NCI-H345 (cell line): ENCODE data around the gene HORMAD2.
A peak's percentile ranks its signal among the peaks of the same experiment; 100 is the strongest.
"Not testable (repeated sequence)": the region's sequence is repeated elsewhere in the genome, so short reads cannot be mapped to it uniquely, and the experiment has no call there.

Experiments
- DNase-seq: peaks from one replicate; lab custom pipeline; 2025; lab: John Stamatoyannopoulos, UW

Gene HORMAD2

DNA sequence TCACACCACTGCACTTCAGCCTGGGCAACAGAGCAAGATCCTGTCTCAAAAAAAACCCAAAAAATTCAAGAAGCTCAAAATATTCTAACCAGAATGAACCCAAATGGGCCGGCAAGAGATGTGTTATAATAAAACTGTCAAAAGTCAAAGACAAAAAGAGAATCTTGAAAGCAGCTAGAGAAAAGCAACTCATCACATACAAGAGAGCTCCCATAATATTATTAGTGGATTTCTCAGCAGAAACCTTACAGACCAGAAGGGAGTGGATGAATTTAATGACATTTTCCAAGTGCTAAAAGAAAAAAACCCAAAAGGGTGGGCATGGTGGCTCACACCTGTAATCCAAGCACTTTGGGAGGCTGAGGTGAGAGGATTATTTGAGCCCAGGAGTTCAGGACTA lies 22.9 kb upstream of the HORMAD2 start:
- DNase-seq, result no peak

DNA sequence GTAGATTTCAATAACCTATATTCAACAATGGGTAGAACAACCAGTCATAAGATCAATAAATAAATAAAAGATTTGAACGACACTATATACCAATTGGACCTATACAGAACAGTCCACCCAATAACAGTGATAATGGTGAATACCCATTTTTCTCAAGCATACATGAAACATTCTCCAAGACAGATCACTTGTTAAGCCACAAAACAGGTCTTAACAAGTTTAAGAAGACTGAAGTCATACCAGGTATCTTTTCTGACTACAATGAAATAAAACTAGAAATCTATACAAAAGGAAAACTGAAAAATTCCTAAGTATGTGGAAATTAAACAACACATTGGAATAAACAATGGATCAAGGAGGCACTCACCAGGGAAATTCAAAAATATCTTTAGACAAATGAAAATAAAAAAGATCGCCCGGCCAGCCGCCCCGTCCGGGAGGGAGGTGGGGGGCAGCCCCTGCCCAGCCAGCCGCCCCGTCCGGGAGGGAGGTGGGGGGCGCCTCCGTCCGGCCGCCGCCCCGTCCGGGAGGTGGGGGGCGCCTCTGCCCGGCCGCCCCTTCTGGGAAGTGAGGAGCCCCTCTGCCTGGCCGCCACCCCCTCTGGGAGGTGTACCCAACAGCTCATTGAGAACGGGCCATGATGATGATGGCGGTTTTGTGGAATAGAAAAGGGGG lies 20.8 kb upstream of the HORMAD2 start:
- not testable (repeated sequence) for DNase-seq

DNA sequence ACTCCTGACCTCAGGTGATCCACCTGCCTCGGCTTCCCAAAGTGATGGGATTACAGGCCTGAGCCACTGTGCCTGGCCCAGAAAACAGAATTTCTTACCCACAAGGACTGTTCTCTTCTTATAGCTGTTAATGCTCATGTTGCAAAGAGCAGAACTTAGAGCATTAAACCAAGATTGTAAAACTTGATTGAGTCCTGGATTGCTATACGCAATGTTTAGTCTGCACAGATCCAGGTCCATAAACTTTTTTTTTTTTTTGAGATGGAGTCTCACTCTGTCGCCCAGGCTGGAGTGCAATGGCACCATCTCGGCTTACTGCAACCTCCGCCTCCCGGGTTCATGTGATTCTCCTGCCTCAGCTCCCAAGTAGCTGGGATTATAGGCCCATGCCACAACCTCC lies 19.2 kb upstream of the HORMAD2 start:
- DNase-seq, result not testable (repeated sequence)

DNA sequence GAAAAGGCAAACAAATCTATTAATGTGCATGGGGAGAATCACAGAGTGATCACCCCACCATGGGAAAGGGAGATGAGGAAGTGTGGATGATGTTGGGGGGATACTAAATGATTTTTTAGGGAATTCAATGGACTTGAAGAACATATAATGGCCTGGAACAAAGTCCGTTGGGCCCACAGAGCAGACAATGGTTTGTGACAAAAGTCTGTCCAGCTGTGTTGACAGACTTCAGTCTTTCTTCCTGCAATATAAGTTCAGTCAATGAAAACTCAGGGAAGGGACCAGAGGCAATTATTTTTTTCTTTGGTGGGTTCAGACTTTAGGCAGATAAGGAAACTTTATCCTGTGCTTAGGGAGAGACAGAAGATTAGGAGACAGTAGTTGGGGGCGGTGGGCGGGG lies 18.0 kb upstream of the HORMAD2 start:
- DNase-seq, result no peak

DNA sequence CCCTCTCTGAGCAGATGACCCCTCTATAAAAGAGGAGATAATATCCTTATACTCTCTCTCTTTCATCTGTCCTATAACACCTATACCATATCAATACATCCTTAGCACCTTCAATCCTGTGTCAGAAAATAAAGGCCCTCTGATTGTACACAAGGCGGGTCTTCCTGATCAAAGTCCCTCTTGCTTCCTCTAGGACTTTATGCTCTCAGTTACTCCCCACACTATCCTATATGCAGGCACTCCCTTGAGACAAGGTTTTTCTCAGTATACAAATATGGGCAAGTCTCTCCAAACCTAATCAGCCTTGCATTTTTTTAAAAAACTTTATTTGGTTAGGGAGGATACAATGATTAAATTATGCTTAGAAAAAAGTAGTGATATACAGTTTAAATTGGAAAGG lies 17.3 kb upstream of the HORMAD2 start:
- DNase-seq, result no peak

DNA sequence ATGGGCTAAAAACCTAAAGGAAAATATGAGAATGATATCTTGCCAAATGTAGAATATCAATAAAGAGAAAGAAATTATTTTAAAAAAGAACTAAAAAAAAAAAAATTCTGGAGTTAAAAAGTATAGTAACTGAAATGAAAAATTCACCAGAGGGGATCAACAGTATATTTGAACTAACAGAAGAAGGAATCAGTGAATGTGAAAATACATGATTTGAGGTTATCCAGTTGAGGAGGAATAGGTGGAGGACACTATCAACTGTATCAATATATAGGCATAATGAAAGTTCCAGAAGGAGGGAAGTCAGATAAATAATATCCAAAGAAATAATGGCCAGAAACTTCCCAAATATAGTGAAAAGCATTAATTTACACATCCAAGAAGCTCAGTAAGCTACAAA lies 16.1 kb upstream of the HORMAD2 start:
- no peak for DNase-seq

DNA sequence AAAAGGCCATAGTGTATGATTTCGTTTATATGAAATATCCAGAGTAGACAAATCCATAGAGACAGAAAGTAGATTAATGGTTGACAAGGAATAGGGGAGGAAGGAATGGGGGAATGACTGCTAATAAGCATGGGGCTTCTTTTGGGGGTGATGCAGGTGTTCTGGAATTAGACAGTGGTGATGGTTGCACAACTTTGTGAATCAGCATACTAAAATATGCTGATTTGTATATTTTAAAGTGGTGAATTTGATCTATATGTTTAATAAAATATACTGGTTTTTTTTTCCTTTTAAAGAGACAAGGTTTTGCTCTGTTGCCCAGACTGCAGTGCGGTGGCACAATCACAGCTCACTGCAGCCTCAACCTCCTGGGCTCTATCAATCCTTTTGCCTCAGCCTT lies 6.5 kb upstream of the HORMAD2 start:
- no peak for DNase-seq

DNA sequence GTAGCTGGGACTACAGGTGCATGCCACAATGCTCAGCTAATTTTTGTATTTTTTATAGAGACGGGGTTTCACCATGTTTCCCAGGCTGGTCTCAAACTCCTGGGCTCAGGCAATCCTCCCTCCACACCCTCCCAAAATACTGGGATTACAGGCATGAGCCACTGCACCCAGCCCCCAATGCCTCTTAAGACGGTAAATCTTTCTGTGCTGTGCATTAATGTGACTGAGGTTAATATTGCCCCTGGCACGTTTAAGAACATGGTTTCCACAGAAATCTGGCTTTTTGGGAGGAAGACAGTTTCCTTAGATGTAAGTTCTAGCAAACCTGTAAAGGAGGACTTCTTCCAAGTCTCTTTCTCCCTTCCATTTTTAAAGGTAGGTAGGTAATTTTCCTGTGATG lies 6.1 kb upstream of the HORMAD2 start:
- no peak for DNase-seq

DNA sequence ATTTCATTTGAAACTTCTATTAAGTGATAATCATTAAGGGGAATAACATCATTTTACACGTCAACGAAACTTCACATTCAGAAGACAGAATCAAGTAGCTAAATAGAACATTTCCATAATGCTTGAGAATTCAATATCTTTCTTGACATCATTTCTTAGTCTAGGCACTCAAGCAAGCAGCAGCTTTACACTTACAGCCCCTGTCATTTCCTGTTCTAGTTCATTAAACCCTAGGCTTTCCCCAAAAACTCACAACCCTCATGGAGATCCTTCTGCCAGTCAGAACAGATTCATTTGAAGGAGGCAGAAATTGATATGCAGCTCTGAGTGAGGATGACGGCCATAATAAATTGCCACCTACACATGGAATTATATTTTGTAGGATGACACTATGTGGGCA lies 5.3 kb upstream of the HORMAD2 start:
- no peak for DNase-seq

DNA sequence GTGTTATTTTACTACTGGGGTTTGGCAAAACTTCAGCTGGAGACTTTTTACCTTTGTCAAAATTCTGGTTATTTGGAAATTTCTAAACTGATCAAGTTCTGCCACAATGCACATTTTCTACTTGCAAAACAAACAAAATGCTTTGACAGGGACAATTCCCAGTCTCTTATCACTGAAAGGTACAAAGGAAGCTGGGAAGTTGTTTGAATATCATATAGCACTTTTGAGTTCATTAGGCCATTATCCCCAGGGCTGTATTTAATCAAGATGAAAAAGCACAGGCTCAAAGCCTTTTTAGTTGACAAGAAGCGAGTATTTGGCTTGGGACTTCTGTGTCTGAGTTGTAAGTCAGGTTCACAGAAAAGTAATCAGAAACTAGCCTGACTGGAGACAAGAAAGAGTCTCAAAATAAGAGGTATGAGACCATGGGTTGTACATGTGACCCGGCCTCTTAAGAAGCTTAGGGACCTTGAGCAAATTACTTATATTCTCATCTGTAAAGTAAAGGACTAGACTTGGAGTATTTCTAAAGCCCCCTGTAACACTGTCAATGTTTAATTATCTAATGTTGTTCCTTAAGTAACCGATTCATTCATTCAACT lies 2.9 kb upstream of the HORMAD2 start:
- DNase-seq, result no peak

DNA sequence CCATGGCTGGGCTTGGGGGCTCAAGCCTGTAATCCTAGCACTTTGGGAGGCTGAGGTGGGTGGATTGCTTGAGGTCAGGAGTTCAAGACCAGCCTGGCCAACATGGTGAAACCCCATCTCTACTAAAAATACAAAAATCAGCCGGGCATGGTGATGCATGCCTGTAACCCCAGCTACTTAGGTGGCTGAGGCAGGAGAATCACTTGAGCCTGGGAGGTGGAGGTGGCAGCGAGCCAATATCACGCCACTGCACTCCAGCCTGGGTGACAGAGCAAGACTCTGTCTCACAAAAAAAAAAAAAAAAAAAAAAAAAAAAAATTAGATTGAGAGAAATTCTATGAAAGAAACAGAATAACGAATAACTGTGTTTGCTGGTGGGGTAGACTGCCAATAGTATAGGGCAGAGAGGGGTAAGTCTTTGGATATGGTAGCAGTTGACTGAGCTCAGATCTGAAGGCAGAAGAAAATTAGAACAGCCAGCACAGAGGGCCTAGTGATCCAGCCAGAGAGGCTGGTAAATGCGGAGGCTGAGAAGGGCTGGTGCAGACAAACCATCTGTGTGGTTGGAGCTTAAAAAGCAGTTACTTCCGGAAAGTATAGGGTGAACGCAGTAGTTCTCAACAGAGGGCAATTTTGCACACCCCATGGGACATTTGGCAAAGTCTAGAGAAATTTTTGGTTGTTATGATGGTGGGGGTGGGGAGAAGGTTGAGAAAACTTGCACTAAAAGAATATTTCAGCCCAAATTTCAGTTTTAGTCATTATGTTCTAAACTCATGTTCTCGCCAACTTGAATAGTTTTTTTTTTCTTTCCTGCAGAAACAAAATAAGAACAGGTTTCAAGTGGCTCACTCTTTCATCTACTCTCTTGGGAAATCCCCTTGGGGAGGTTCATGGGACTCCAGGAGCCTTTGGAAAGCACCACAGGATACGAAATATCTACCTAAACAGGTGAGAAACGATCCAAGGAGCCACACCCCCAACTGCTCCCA lies 1.6 kb upstream of the HORMAD2 start:
- peak; percentile 6 for DNase-seq

DNA sequence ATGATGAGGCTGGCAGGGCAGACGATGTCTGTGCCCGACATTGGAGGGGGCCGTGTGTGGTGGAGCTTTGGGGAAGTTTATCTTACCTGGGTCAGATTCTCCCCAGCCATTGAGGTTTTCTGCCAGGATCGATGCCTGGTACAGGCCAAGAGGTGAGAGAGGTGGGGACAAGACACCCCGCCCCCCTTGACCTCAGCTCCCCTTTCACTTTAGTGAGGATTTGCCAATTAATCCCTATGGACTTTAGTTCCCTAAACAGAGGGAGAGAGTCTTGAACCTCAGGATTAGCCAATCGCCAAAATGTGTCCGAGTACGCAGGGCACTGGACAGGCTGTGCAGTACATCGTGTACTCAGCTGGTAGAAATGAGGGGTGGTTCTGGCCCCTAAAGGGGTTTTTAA lies 541 bp downstream of the HORMAD2 start:
- DNase-seq, result no peak

DNA sequence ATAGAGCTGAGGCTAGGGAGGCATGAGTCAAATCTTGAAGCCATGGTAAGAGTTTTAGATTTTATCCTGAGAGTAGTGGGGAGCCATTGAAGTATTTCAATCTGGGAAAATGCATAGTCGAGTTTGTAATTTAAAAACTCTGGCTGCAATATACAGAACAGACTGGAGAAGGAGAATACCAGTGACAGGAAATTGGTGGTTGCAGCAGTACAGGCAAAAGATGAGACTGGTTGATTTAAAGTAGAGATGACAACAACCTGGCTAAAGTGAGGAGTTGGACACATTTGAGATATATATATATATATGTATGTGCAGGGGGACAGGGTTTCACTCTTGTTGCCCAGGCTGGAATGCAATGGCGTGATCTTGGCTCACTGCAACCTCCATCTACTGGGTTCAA lies 6.2 kb downstream of the HORMAD2 start:
- no peak for DNase-seq

DNA sequence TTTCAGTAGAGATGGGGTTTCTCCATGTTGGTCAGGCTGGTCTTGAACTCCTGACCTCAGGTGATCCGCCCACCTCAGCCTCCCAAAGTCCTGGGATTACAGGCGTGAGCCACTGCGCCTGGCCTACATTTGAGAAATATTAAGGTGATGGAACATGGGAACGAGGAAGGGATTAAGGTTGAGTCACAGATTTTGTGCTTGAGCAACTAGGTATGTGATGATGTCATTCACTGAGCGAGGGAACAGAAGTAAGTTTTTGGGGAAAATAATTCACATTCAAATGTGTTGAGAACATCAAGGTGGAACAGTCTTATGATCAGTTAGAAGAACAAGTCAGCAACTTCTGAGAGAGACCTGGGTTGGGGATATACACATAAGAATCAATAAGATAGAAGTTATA lies 6.8 kb downstream of the HORMAD2 start:
- DNase-seq, result not testable (repeated sequence)

DNA sequence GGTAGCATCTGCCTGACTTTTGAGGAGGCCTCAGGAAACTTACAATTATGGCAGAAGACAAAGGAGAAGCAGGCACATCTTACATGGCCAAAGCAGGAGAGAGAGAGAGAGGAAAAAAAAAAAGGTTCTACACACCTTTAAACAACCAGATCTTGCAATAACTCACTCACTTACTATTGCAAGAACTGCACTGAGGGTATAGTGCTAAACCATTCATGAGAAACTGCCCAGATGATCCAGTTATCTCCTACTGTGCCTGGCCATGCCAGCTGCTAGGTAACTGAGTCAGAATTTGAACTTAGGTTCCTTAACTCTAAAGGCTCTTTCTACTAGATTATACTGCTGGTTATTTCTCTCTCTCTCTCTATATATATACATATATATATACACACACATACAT lies 7.3 kb downstream of the HORMAD2 start:
- no peak for DNase-seq

DNA sequence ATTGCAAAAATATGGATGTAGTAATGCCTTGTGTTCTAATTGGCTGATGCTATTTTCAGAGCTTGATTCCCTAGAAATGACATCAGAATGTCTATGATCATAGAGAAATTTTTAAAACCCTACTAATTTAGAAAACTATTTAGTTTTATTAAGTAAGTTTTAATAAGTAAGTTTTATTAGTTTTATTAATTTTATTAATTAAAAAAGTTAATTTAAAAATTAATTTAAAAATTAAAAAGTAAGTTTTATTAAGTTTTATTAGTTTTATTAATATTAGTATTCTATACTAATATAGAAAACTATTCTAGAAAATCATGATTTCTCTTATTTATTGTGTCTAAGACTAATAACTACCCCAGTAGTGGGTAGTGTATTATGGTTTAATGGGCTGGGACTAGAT lies 8.2 kb downstream of the HORMAD2 start:
- DNase-seq, result no peak

DNA sequence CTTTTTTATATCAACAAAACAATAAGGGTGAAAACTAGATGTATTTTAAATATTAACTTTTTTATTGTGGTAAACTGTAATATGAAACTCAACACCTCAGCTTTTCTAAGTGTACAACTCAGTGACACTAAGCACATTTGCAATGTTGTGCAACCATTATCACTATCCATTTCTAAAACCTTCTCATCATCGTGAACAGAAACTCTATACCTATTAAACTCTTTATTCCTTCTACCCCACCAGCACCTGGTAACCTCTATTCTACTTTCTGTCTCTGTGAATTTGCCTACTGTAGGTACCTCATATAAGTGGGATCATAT lies 9.4 kb downstream of the HORMAD2 start:
- DNase-seq, result no peak

DNA sequence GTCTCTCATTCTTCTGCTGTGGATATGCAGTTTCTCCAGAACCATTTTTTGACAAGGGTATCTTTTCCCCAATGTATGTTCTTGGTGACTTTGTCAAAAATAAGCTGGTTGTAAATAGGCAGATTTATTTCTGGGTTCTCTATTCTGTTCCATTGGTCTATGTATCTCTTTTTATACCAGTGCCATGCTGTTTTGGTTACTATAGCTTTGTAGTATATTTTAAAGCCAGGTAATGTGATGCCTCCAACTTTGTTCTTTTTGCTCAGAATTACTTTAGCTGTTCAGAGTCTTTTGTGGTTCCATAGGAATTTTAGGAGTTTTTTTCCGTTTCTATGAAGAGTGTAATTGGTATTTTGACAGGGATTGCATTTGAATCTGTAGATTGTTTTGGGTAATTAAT lies 12.4 kb downstream of the HORMAD2 start:
- no peak for DNase-seq

DNA sequence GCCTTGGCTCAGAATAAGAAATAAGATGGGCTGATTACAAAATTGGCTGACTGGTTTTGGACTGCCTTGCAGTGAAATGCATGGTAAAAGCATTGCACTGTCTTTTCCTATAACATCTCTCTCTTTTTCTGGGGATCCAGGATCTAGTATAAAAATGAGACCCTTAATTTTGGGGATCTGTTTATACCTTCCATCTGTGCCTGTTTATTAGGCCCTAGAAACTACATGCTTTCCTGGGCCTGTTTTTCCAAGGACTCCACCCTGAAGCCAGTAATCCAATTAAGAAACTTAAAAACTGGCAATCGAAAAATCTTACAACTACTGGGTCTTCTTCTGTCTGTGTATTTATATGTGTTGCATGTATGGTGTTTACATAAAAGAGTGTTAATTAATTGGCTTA lies 14.5 kb downstream of the HORMAD2 start:
- DNase-seq, result no peak

DNA sequence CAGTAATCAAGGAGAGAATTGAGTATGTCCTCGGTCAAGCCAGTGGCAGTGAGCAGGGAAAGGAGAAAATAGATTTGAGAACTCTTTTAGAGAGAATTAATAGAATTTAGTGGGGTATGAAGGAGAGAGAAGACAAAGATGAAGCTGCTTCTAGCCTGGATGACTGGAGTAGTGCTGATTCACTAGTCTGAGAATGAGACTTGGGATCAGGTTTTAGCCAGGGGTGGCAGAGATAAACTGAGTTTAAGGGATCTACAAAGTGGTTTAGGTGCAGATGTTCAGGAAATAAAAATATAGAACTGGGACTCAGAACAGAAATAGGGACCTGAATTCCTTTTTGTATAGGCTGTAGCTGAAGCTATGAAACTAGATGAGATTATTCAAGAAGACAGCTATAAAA lies 17.6 kb downstream of the HORMAD2 start:
- DNase-seq, result no peak

DNA sequence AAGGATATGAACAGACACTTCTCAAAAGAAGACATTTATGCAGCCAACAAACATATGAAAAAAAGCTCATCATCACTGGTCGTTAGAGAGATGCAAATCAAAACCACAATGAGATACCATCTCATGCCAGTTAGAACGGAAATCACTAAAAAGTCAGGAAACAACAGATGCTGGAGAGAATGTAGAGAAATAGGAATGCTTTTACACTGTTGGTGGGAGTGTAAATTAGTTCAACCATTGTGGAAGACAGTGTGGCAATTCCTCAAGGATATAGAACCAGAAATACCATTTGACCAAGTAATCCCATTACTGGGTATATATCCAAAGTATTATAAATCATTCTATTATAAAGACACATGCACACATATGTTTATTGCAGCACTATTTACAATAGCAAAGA lies 20.5 kb downstream of the HORMAD2 start:
- not testable (repeated sequence) for DNase-seq

DNA sequence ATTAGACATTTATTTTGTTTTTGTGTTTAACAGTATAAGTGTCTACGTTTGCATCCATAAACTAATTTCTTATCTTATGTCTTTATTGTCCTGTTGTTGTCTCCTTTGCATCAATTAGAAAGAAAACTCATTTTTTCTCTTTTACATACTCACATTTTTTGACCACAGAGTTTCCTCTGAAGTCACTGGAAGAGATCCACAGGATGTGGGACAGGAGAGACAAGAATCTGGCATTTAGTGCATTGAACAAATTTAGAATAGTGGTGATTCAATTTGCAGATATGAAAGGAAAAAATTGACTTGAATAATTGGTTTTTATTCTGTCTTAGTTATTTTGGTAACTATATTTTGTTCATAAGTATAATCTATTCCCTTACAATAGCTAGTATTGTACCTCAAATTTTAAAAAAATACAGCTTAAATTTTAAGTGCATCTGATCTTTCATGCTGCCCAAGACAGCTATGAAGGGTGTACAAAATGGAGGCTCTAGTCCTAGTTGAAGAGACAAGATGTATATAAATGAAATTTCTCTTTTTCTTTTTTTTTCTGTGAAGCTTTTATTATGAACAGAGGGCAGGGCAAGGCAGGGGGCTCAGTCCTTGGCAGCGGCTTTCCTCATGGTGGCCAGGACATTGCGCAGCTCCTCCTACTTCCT lies 24.4 kb downstream of the HORMAD2 start:
- DNase-seq, result no peak

DNA sequence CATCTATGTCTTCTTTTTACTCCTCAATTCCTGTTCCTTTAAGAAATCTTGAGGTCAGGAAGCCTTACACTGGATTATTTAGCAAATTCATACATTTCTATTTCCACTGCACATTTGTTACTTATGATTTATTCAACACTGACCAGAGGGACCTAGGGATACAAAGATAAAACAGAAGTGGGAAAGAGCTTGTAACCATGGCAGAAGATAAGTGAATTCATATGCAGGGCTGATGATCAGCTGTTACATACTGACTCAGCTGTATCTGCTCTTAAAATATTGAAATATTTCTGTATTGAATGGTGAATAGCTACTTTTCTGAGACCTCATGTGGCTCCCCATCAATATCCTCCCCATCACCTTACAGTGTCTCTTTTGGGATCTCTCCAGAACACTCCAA lies 25.2 kb downstream of the HORMAD2 start:
- DNase-seq, result no peak
